GM15510 (cell line): ENCODE data around the gene CCS.

Experiments used
- POLR2A ChIP-seq: IDR thresholded peaks from 3 replicates; pipeline ENCODE4 v1.6.1; 2011; ENCODE audit warnings: borderline replicate concordance; ENCODE audit not compliant: insufficient read length; ENCODE audit errors: extremely low read depth

The CCS gene, protein sequence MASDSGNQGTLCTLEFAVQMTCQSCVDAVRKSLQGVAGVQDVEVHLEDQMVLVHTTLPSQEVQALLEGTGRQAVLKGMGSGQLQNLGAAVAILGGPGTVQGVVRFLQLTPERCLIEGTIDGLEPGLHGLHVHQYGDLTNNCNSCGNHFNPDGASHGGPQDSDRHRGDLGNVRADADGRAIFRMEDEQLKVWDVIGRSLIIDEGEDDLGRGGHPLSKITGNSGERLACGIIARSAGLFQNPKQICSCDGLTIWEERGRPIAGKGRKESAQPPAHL

DNA sequence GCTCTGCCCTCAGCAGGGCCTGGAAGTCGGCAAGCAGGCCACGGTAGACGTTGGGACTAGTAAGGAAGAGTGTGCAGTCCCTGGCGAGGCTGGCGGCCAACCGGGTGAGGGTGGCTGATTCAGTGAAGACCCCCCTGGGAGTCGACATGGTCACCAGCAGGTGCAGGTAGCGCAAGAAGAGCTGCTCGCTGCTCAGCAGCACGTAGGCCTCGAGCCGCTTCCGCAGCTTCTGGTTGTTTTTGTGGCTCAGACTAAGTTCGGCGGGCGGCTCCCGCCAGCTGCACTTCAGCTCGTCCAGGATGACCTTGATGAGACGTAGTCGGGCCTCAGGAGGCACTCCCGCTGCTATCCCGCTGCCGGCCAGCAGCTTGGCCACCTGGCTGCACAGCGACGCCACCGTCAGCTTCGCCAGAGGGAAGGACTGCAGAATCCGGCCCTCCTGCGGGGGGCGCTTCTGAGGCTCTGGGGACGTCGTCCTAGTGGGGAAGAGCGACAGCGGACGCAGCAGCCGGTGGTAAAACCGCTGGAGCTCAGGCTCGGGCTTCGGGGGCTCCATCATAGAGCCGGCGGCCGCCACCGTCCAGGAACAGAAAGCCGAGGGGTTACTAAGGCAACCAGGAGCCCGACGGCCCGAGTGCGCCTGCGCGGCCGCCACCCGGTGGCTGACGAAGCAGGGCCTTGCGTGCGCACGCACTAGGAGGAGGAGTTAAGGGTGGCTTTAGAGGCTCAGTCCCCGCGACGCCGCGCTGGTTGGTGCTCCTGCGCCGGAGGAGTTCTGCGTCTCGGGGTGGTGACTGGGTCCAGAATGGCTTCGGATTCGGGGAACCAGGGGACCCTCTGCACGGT lies at the start of gene CCS, which contains the start of gene CCDC87:
TSS of gene CCS (plus strand) at position 729 of the 846 bp plus-strand sequence. CDS start at position 806, 77 bp downstream.
TSS of gene CCDC87 (minus strand) at position 607 of the 846 bp plus-strand sequence. CDS start at position 559, 48 bp downstream.
- peak; percentile 98 for TF ChIP-seq POLR2A

DNA sequence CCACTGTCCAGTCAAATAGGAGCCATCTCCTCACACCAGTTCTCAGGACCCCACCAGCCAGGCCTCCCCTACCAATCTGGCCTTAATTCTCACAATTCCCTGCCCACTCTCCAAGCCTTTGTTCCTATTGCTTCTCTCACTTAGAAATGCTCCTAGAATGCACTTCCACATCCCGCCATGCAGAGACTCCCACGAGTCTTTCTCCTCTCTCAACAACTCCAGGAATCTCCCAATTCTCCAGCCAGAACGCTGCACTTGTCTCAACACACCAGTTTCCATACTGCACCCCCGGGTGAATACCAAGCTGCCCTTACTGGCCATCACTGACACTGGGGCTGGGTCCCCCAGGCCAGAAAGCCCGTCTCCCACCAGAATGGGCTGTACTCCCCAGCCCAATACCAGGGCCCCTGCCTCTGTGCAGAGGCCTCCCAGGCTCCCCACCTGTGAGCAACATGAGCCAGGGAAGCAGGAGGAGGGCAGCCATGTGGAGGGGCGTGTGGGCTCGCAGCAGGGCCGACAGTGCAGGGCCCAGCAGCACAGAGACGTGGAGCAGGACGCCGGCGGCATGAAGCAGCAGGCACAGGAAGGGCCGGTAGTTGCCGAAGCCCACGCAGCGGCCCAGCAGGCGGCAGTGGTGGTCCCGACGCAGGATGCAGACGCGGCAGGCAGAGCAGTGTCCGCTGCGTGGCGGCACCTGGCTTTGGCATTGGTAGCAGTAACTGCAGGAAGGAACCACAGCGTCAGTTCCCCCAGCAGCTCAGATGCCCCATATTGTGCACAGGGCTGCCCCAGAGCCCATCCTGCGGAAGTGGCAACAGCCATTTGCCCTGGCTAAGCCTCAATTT lies 49.5 kb upstream of the CCS start:
- no peak for TF ChIP-seq POLR2A

DNA sequence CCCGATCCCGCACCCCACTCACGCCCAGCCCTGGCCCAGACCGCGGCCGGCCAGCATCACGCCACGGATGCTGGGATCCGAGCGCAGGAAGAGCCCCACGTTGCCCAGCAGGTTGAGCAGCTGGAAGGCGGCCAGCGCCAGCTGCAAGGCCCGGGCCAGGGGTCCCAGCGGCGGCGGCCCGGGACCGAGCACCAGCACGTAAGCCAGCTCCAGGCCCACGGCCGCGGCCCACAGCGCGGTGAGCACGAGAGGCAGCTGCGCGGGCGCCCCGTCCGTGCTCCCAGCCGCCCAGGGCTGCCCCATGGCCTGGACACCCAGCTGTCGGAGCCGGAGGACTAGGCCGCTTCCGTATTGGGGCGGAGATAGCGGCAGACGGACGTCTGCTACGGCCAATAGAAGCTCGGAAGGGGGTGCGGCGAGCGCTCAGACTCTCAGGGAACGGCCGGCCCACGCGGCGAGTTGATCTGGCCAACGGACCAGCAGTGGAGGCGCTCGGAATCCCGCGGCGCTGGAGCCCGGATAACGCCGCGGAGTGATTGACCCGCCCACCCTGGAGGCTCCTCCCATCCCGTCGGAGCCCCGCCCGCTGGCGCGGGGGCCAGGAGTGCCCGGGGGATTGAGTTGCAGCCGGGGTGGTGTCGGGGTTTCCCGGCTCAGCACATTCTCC lies 47.2 kb upstream of the CCS start, which contains the start of gene ZDHHC24:
TSS of gene ZDHHC24 (minus strand) at position 348 of the 667 bp plus-strand sequence. CDS start at position 303, 45 bp downstream.
- TF ChIP-seq POLR2A, result peak; percentile 73

DNA sequence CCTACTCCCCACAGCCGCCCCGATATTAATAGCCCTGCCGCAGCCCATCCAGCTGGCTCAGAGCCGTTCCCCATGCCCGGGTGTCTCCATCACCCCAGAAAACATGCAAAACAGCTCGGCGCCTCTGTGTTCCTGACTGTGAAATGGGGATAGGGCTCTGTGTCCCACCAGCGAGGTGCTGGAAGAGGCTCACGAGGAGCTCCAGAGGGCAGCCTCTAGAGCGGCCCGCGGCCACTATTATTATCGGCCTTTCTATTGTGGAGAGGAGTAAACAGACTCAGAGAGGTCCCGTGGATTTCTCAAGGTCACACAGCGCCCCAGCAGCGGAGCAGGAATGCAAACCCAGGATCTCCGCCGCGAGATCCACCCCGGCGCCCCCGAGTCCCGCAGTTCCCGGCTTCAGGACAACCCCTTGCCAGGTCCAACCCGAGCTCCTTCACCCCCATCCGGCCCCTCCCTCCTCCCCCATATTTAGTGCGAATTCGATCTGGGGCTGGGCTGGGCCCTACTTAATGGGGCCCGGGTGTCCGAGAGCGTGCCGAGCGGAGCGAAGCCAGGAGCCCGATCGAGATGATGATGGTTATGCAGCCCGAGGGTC lies 46.5 kb upstream of the CCS start, which contains the start of gene ACTN3:
TSS of gene ACTN3 (plus strand) at position 536 of the 598 bp plus-strand sequence. CDS start at position 571, 35 bp downstream.
- TF ChIP-seq POLR2A, result no peak

DNA sequence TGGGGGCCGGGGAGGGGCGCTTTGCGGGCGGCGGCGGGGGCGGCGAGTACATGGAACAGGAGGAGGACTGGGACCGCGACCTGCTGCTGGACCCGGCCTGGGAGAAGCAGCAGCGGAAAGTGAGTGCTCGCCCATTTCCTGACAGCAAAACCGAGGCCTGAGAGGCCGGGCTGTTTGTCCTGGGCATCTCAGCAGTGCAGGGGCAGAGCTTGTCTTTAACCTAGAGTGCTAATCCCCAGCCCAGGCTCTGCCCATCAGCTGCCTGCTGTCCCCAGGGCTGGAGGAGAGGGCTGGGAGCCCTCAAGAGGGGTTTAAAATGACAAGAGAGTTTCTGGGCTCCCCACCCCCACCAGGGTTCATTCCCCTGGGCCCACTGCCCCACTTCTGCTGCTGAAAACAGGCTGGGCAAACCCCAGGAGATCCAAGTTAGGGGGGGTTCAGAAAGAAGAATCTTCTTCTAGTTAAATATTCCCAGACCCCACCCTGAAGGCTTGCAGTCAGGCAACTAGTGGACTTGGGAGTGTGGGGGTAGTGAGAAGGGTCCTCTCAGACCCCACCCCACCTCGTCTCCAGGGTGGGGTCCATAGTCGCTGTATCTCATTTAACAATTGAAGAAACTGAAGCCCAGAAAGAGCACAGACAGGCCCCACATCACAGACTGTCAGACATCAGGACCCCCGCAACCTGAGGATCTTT lies 45.9 kb upstream of the CCS start:
- no peak for TF ChIP-seq POLR2A

DNA sequence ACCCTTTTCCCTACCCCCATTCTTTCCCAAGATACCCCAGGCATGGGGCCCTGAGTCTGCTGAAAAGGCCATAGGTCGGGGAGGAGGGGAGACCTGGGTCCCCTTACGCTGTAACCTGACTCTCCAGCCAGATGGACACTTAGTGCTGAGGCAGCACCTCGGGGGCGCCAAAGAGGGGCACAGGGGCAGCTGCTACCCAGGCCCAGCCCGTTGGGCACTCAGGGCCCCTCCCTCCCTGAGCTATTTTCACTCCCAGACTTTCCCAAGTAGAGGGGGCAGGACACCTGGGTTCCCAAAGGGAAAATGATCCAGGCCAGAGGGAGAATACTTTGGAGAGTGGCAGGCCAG lies 45.3 kb upstream of the CCS start:
- TF ChIP-seq POLR2A, result no peak

DNA sequence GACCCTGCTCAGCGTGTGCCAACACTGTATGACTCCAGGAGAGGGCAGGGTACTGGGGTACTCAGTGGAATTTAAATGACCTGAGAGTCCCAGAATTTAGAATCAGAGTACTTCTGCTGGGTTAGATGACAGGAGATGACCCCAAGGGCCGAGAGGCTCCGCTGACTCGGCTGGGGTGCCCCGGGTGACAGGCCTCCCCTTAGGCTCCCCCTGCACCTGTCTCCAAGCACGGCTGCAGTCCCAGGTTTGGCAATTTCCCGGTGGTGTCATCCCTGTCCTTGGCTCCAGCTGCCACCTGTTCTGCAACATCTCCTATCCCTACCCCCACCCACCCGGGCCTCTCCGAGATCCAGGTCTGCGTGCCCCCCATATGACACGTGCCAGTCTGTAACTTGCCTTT lies 44.9 kb upstream of the CCS start:
- no peak for TF ChIP-seq POLR2A

DNA sequence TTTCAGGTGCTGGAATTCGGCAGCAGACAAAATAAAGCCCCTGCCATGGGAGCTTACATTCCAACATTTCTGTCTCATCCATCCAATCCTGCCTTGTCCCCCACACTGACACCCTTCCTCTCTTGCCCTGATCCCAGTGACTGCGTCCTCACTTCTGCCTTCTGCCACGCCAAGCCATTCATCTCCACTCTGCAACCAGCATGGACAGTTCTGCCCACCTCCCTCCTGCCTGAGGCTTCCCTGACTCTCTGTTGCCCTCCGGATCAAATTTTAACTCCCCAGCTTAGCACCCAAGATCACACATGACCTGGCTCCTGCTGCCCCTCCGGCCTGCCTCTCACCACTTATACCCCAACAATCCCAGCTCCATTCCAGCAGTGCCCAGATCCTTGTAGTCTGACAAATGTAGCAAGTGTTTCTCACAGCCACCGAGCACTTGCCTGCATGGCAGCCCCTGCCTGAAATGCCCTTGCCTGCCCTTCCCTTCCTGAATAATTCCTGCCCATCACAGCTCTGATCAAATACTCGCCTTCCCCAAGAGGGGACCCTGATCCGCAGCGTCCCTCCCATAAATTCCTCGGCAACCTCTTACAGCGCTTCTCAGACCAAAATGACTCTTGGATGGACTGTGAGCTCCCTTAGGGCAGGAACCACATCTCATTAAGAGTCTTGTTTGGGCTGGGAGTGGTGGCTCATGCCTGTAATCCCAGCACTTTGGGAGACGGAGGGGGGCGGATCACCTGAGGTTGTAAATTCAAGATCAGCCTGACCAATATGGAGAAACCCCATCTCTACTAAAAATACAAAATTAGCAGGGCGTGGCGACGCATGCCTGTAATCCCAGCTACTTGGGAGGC lies 44.0 kb upstream of the CCS start:
- no peak for TF ChIP-seq POLR2A

DNA sequence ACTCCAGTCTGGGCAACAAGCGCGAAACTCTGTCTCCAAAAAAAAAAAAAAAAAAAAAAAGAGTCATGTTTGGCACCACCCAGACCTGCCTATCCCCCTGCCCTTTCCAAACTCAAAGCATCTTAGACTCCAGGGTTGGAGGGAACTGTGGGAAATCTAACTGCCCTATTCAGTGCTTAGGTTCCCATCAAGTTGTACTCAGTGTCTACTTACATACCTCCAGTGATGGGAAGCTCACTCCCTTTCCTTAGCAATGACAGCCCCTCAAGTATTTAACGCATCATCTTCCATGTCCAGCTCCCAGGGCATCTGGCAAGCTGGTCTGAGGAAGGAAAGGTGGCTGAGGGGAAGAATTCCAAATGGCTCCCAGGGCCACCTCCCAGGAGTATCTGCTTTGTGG lies 43.3 kb upstream of the CCS start:
- TF ChIP-seq POLR2A, result no peak

DNA sequence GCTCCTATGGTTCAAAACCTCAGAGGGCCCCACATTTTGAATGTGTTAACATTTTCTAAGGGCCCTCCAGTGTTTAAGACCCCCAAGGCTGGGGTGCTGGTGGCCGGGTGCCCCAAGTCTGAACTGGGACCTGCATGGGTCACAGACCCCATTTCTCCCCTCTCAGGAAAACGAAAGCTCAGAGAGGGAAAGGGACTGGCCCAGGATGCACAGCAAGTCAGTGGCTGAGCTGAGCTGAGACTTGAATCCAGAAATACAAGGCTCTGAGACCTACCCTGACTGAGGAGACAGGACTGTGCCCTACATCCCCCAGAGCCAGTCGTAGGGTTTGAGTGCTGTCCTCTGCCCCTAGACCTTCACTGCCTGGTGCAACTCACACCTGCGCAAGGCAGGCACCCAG lies 42.1 kb upstream of the CCS start:
- TF ChIP-seq POLR2A, result no peak

DNA sequence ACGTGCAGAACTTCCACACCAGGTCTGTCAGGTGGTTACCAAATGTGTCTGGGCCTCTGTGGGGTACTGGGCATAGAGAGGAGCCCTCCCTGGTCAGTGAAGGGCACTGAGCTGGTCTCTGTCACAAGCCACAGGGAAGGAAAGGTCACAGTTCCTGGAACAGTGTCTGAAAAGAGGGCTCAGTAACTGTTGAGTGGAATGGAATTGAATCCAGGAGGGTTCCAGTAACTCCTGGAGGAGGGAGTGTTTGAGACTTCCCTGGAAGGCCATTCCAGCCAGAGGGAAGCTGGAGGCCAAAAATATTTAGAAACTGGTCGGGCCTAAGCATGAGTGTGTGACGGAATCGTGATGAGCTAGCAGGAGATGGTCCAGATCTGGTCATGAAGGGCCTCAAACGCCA lies 38.4 kb upstream of the CCS start:
- no peak for TF ChIP-seq POLR2A

DNA sequence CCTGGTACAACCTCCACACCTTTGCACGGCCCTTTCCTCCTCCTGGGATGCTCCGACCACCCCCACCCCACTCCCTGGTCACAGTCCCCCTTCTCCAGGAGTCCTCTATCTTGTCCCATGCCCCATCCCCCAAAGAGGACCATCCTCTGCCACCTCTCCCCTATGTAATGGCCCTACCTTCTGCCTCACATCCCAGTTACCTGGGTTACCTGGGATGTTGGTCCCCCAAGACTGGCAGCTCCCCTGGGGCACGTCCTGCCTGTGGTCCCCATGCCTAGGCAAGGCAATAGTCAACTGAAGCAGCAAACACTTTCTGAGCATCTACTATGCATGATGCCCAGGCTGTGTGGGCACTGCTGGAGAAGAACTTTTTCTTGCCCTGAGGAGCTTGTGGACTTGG lies 37.6 kb upstream of the CCS start:
- no peak for TF ChIP-seq POLR2A

DNA sequence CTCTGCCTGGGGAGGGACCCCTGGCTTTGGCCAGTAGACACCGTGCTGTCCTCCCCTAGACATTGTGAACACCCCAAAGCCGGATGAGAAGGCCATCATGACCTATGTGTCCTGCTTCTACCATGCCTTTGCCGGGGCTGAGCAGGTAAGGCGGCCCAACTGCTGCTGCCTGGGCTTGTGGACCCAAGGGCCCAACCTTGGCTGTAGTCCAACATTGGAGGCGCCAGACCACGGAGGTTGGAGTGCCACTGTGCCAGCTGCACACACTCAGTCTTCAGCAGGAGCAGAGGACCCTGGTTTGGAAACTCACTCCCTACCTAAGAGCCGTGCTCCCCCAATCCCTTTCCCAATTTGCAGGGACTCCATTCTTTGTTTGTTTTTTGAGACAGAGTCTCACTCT lies 36.9 kb upstream of the CCS start:
- no peak for TF ChIP-seq POLR2A

DNA sequence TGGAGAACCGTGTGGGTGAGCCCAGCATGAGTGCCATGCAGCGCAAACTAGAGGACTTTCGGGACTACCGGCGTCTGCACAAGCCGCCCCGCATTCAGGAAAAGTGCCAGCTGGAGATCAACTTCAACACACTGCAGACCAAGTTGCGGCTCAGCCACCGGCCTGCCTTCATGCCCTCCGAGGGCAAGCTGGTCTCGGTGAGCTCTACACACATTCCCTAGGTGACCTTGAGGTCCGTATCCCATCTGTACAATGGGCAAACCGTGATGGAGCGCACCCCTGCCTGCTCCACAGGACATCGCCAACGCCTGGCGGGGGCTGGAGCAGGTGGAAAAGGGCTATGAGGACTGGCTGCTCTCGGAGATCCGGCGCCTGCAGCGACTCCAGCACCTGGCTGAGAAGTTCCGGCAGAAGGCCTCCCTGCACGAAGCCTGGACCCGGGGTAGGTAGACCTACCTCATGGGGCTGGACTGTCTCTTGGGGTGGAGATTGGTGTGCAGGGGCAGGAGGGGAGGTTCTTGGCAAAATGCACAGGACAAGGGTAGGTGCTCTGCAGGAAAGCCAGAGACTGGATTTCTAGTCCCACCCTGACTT lies 35.2 kb upstream of the CCS start:
- TF ChIP-seq POLR2A, result no peak
